ENCODE results near the gene HPS1.

- TF ChIP-seq, protein P1, sequence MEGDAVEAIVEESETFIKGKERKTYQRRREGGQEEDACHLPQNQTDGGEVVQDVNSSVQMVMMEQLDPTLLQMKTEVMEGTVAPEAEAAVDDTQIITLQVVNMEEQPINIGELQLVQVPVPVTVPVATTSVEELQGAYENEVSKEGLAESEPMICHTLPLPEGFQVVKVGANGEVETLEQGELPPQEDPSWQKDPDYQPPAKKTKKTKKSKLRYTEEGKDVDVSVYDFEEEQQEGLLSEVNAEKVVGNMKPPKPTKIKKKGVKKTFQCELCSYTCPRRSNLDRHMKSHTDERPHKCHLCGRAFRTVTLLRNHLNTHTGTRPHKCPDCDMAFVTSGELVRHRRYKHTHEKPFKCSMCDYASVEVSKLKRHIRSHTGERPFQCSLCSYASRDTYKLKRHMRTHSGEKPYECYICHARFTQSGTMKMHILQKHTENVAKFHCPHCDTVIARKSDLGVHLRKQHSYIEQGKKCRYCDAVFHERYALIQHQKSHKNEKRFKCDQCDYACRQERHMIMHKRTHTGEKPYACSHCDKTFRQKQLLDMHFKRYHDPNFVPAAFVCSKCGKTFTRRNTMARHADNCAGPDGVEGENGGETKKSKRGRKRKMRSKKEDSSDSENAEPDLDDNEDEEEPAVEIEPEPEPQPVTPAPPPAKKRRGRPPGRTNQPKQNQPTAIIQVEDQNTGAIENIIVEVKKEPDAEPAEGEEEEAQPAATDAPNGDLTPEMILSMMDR (IDR thresholded peaks at IDR 0.05 in 8 of 11, conservative IDR thresholded peaks at IDR 0.05 in 3 of 11), result no peak
- no peak for TF ChIP-seq POLR2A (IDR thresholded peaks at IDR 0.05)
These were observed 9.4 kb upstream of the HPS1 start for GRCh38 chr10:98456043-98456570.
